Testis (tissue), 2 donors: ENCODE data around the gene ALG14.

Experiments
- POLR2A ChIP-seq: fragments of 450-650 bp; IDR thresholded peaks from one replicate; pipeline ENCODE4 v1.6.1; 2017; ENCODE audit warnings: antibody characterized with exemption, mild to moderate bottlenecking, moderate library complexity
- TF ChIP-seq, protein P1 (sequence below), 3 experiments: fragments of 450-650 bp in 2 of 3; fragments of 200-600 bp in 1 of 3; sonication (generic) in 1 of 3; IDR thresholded peaks; one replicate each; pipeline ENCODE4 v1.5.1; 2016 to 2019; ENCODE audit warnings: antibody characterized with exemption in 3 of 3, mild to moderate bottlenecking in 2 of 3, moderate library complexity in 1 of 3

DNA sequence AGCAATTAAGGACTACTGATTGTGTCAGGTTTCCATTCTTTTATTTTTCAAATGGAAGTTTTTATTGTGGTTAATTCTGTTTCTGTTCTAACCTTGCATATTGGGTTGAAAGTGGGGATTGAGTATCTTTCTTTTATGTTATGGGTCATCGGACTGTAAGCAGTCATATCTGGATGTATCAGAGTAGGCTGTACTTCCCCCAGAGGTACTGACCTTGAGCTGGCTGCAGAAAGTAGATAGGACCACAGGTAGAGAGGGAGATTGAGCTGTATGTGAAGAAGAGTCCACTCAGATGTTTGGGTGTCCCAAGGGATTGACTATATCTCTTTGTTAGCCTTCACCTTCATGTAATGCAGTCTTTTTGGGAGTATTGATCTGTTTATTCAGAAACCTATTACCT is 20.5 kb upstream of the ALG14 start:
- TF ChIP-seq, protein P1, sequence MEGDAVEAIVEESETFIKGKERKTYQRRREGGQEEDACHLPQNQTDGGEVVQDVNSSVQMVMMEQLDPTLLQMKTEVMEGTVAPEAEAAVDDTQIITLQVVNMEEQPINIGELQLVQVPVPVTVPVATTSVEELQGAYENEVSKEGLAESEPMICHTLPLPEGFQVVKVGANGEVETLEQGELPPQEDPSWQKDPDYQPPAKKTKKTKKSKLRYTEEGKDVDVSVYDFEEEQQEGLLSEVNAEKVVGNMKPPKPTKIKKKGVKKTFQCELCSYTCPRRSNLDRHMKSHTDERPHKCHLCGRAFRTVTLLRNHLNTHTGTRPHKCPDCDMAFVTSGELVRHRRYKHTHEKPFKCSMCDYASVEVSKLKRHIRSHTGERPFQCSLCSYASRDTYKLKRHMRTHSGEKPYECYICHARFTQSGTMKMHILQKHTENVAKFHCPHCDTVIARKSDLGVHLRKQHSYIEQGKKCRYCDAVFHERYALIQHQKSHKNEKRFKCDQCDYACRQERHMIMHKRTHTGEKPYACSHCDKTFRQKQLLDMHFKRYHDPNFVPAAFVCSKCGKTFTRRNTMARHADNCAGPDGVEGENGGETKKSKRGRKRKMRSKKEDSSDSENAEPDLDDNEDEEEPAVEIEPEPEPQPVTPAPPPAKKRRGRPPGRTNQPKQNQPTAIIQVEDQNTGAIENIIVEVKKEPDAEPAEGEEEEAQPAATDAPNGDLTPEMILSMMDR (IDR thresholded peaks at IDR 0.05) = no peak
- no peak for TF ChIP-seq POLR2A
